ENCODE data around the gene MCRIP2. TPM values are rescaled to one million over a fixed set of nuclear protein-coding genes. Genes with fewer than 3 reads are reported as not detected.

The MCRIP2 gene, protein sequence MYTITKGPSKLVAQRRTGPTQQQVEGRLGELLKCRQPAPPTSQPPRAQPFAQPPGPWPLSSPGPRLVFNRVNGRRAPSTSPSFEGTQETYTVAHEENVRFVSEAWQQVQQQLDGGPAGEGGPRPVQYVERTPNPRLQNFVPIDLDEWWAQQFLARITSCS
- total RNA-seq = 51.2 and 60.1 TPM in 2 replicates

DNA sequence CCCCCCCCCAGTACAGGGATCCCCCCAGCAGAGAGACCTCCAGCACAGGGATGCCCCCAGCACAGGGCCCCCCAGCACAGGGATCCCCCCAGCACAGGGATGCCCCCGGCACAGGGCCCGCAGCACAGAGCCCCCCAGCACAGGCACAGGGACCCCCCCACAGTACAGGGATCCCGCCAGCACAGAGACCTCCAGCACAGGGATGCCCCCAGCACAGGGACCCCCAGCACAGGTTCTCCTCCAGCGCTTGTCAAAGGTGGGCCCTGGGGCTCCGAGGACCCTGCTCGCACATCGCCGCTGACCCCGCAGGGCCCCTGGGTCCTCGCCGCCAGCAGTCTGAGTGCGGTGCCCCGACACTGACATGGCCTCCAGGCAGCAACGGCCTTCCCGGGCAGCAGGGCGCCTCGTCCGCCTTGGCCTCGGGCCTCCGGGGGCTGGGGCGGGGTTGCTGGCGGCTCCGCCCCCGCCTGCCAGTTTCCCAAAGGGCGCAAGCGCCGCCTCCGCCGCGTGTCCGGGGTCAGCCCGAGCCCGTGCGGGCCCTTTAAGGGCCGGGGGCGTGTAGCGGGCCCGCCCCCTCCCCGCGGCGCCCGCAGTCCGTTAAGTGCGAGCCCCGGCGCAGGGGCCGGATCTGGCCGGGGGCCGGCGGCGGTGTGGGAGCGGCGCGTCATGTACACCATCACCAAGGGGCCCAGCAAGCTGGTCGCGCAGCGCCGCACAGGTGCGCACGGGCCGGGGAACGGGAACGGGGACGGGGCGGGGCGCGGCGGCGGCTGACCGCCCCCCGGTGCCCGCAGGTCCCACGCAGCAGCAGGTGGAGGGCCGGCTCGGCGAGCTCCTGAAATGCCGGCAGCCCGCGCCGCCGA is at the start of gene MCRIP2:
MCRIP2 (plus strand) TSS at position 503 of the 863 bp plus-strand sequence; CDS start at position 667, 164 bp downstream.

DNA sequence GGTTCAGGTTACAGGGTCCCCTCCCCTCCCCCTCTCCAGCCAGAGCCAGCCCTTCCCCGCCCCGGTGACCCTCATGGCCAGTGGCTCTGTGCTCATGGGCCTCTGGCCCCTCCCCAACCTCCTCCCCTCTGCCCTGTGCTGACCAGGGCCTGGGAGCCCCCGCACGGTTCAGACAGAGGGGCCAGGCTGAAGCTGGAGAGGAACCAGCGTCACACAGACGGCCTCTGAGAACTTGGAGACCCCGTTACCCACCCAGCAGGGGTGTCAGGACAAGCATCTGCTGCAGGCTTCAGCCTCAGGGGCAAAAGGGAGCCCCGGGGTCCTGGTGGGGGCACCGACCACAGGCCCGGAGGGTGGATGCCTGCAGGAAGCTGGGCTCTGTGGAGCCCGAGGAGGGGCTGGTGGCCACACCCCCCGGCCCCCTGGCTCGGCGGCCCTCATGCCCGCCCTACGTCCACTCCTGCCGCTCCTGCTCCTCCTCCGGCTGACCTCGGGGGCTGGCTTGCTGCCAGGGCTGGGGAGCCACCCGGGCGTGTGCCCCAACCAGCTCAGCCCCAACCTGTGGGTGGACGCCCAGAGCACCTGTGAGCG is 10.7 kb upstream of the MCRIP2 start, which contains the start of gene WFIKKN1:
WFIKKN1 (plus strand) TSS at position 171 of the 591 bp plus-strand sequence; CDS start at position 440, 269 bp downstream.

GRCh38 chr16:636206-637080 is 5.2 kb upstream of the MCRIP2 start, which contains the start of gene METTL26:
METTL26 (minus strand) TSS chr16:636305; CDS start chr16:636290, 15 bp downstream.

GRCh38 chr16:648781-649589 is 7.4 kb downstream of the MCRIP2 start, which contains the start of gene WDR90:
WDR90 (plus strand) TSS chr16:649365; CDS start chr16:649417, 52 bp downstream.

GRCh38 chr16:667780-668518 is 26.3 kb downstream of the MCRIP2 start, which contains the start of gene RHOT2:
RHOT2 (plus strand) TSS chr16:668132; CDS start chr16:668200, 68 bp downstream.

GRCh38 chr16:674968-675883 is 33.6 kb downstream of the MCRIP2 start, which contains the start of gene RHBDL1:
RHBDL1 (plus strand) TSS chr16:675671; CDS start chr16:675791, 120 bp downstream.

DNA sequence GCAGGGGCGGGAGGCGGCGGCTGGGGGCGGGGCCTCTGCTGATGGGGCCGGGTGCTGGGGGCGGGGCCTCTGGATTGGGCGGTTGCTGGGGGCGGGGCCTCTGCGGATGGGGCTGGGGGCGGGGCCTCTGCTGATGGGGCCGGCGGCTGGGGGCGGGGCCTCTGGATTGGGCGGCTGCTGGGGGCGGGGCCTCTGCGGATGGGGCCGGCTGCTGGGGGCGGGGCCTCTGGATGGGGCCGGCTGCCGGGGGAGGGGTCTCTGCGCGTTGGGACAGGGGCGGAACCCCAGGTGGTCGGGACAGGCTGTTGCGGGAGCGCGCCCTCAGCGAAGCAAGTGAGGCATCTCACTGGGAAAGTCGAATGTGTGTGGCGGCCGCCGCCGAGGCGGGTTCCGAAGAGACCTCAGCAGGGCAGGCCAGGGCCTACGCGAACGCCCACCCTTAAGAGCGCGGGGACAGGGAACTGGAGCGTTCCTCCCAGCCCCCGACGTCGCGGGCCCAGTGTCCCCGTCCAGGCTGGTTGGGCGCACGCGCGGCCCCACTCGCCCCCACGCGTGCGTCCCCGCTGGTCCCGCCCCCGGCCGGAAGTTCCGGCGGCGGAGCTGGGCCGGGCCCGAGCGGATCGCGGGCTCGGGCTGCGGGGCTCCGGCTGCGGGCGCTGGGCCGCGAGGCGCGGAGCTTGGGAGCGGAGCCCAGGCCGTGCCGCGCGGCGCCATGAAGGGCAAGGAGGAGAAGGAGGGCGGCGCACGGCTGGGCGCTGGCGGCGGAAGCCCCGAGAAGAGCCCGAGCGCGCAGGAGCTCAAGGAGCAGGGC is 38.4 kb downstream of the MCRIP2 start, which contains the start of gene STUB1:
STUB1 (plus strand) TSS at position 597 of the 811 bp plus-strand sequence; CDS start at position 713, 116 bp downstream.

DNA sequence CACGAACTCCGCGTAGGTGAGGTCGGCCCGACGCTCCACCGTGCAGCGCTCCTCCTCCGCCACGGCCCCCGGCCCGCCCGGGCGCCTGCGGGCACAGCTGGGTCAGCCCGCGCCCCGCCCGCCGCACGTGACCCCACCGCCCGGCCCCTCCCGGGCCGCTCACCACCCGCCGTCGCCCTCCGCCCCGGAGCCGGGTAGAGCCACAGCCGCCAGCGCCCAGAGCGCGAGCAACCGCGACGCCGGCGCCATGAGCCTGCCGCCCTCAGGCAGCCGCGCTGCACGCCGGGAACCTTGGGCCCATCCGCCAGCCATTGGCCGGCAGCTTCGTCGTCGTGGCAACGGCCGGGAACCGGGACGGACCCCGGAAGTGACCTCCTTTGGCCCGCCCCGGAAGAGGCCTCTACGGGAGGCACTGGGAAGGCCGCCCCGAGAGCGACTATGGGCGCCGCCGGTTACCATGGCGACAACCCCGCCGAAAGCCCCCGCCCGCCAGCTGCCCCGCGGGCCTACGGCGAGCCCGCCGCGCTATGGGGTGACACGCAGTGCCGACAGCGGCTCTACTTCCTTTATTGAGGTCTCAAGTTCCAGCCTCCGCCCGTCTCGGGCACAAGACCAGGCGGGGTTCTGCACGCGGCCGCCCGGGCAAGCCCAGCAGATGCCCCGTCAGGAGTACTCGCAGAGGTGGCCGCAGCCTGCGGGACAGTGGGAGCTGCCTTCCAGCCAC is 42.6 kb downstream of the MCRIP2 start, which contains the start of gene JMJD8:
JMJD8 (minus strand) TSS at position 264 of the 724 bp plus-strand sequence; CDS start at position 249, 15 bp downstream.

Other genes starting within 250 kb of the MCRIP2 start
- 140 and 168 TPM in 2 replicates for gene NME4, start 244.6 kb upstream of the MCRIP2 start, total RNA-seq
- gene DECR2, start 239.9 kb upstream of the MCRIP2 start, total RNA-seq = 14.5 and 17.5 TPM in 2 replicates
- 15.2 and 16.9 TPM in 2 replicates for gene RAB11FIP3, start 216.2 kb upstream of the MCRIP2 start, total RNA-seq
- gene CAPN15, start 114.1 kb upstream of the MCRIP2 start, total RNA-seq = 45.1 and 52.1 TPM in 2 replicates
- gene PRR35, start 81.4 kb upstream of the MCRIP2 start, total RNA-seq = not detected in 2 replicates
- 0.28 TPM in 1 of 2 replicates, not detected in the other for gene NHLRC4, start 74.8 kb upstream of the MCRIP2 start, total RNA-seq
- 25.6 and 30.4 TPM in 2 replicates for gene PIGQ, start 71.9 kb upstream of the MCRIP2 start, total RNA-seq
- 21.7 and 24.5 TPM in 2 replicates for gene RAB40C, start 51.8 kb upstream of the MCRIP2 start, total RNA-seq
- gene WFIKKN1, start 10.8 kb upstream of the MCRIP2 start, total RNA-seq = 0.14 and 0.21 TPM in 2 replicates
- 184 and 265 TPM in 2 replicates for gene METTL26, start 5.5 kb upstream of the MCRIP2 start, total RNA-seq
- 11.3 and 15.0 TPM in 2 replicates for gene WDR90, start 7.5 kb downstream of the MCRIP2 start, total RNA-seq
- 57.4 and 65.5 TPM in 2 replicates for gene RHOT2, start 26.3 kb downstream of the MCRIP2 start, total RNA-seq
- 3.6 and 4.2 TPM in 2 replicates for gene RHBDL1, start 33.8 kb downstream of the MCRIP2 start, total RNA-seq
- 193 and 214 TPM in 2 replicates for gene STUB1, start 38.6 kb downstream of the MCRIP2 start, total RNA-seq
- gene JMJD8, start 42.5 kb downstream of the MCRIP2 start, total RNA-seq = 41.0 and 56.5 TPM in 2 replicates
- gene WDR24, start 48.6 kb downstream of the MCRIP2 start, total RNA-seq = 12.5 and 12.6 TPM in 2 replicates
- 1.7 and 1.8 TPM in 2 replicates for gene FBXL16, start 64.0 kb downstream of the MCRIP2 start, total RNA-seq
- 132 and 150 TPM in 2 replicates for gene METRN, start 73.3 kb downstream of the MCRIP2 start, total RNA-seq
- gene ANTKMT, start 79.3 kb downstream of the MCRIP2 start, total RNA-seq = 46.1 and 75.9 TPM in 2 replicates
- 1.7 and 3.4 TPM in 2 replicates for gene CCDC78, start 84.6 kb downstream of the MCRIP2 start, total RNA-seq
- gene HAGHL, start 85.3 kb downstream of the MCRIP2 start, total RNA-seq = 13.5 and 21.9 TPM in 2 replicates
- 24.1 and 35.5 TPM in 2 replicates for gene CIAO3, start 99.2 kb downstream of the MCRIP2 start, total RNA-seq
- gene MSLN, start 118.9 kb downstream of the MCRIP2 start, total RNA-seq = 11.5 and 12.4 TPM in 2 replicates
- 48.0 and 50.6 TPM in 2 replicates for gene RPUSD1, start 146.6 kb downstream of the MCRIP2 start, total RNA-seq
- 24.4 and 24.5 TPM in 2 replicates for gene CHTF18, start 146.8 kb downstream of the MCRIP2 start, total RNA-seq
- not detected in 2 replicates for gene GNG13, start 158.9 kb downstream of the MCRIP2 start, total RNA-seq